WI38 (cell line): ENCODE data around the gene CFAP161.
A peak's percentile ranks its signal among the peaks of the same experiment; 100 is the strongest.

ENCODE experiments used
- H3K4me3 ChIP-seq: 2 replicates; pipeline ENCODE4 v1.5.1; 2011; ENCODE audit warnings: low read depth, mild to moderate bottlenecking, control low read depth, low read length
- CTCF ChIP-seq: IDR thresholded peaks from 2 replicates; pipeline ENCODE4 v1.5.1; 2012; ENCODE audit warnings: low read depth, mild to moderate bottlenecking, control low read depth, low read length

CFAP161 gene

DNA sequence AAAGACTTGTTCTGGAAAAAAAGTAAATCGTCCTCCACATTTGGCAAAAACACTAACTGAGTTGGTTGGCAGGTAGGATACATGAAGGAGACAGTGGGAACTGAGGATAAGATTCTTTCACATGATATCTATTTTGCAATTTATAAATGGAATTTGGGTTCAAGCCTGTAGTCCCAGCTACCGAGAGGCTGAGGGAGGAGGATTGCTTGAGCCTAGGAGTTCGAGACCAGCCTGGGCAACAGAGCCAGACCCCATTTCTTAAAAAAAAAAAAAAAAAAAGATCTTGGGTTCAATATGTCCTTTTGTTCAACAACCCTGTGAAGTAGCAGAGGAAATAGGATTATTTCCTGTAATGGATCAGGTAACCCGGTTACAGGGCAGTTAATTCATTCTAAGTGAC lies 35.7 kb upstream of the CFAP161 start:
- TF ChIP-seq CTCF = no peak
- H3K4me3 ChIP-seq = no peak overlapping the region

DNA sequence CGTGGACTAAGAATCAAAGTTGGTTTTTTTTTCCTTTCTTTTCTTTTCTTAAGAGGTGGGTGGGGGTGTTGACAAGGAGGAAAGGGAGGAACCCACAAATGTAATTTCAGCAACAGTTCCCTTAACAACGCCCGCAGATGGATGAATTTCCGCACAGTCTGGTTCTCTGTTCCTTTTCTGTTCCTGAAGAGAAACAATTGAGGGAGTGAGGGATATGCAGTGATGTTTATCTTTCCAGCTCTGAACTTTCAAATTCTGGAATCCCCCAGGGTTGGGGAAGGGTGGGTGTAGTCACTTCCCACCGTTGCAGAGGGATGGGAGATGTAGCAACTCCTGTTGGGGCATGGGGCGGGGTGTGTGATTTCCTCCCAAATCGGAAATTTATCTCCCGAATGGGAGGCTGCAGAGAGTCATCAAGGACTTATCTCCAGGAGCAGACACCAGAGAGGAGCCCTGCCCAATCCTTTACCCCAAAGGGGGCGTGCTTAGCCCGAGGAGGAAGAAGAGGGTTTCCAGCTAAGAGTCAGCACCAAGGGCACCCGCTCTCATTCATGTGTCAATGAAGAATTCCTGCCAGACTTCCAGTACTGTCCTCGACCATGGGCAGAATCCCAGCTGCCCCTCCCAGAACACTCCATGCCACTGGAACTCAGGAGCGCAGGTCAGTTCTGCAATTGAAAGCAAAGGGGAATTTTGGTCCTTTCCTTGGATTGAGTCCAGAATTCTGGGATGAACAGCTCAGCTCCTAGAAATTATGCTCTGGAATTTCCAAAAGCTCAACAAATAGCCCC lies 35.0 kb upstream of the CFAP161 start:
- no peak for TF ChIP-seq CTCF
- H3K4me3 ChIP-seq = no peak overlapping the region

DNA sequence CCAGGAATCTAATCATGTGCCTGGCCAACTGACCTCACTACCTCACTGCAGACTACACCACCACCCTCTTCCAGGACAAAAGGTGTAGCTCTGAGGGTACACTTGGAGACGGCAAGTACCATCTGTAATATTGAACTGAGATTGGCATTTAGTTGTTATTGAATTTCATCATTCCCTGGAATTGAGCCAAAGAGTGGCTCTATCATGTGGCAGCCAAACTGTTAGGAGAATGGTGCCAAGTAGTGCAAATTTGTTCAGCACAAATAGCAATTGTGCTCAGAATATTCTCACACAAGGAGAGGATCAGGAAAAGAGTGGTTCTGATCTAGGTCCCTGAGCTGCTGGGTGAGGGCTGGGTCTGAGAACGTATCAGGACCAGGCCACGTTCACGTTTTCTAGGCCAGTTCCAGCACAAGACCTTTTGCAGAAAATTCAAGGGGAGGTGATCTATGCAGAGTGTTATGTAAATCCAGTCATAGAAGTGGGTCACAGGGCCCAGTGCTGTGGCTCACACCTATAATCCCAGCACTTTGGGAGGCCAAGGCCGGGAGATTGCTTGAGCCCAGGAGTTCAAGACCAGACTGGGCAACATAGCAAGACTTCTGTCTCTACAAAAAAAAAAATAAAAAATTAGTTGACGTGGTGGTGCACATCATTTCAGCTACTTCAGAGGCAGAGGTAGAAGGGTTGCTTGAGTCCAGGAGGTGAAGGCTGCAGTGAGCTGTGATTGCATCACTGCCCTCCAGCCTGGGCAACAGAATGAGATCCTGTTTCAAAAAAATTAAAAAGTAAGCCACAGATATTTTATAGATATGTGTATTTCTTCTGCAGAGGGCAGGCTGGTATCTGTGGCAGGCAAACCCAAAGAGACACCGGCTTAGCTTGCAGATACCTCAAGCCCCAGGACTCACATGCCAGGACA lies 31.9 kb upstream of the CFAP161 start:
- no peak overlapping the region for H3K4me3 ChIP-seq
- no peak for TF ChIP-seq CTCF

GRCh38 chr15:81103857-81104256 lies 30.2 kb upstream of the CFAP161 start:
- no peak for TF ChIP-seq CTCF
- no peak overlapping the region for H3K4me3 ChIP-seq

- TF ChIP-seq CTCF = no peak
- H3K4me3 ChIP-seq = no peak overlapping the region
Observed at GRCh38 chr15:81105545-81105944, 28.5 kb upstream of the CFAP161 start.

DNA sequence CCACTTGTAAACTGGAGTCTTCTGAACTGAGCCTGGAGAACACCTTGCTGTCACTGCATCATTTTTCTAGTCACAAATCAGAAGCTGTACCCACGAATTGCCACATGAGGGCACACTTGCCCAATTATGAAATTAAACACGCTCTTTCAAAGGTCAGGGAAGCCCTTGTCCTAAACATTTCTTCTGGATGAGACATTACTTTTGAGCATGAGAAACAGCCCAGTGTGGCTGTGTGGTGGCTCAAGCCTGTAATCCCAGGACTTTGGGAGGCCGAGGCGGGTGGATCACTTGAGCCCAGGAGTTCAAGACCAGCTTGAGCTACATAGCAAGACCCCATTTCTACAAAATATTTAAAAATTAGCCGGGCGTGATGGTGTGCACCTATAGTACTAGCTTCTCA lies 27.5 kb upstream of the CFAP161 start:
- H3K4me3 ChIP-seq = no peak overlapping the region
- TF ChIP-seq CTCF = peak; percentile 60

DNA sequence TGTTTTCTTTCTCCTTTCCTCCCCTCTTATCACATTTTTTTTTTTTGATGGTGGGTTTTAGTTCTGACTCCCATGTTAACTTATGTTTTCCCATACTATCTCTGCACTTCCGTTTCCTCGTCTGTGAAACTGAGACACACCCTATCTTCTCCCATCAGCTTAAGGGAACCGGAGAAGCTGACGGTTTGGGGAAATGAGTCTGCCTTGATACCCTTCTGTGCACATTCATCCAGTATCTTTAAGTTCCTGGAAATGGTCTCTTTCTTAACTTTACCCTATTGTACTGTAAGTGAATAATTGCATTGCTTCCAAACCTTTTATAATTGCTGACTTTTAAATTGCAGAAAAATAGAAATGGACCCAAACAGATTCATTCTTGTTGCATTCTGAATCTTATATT lies 26.2 kb upstream of the CFAP161 start:
- no peak overlapping the region for H3K4me3 ChIP-seq
- TF ChIP-seq CTCF = no peak
